ENCODE data around the gene NAGK.
A peak's percentile ranks its signal among the peaks of the same experiment; 100 is the strongest.
"Not testable (repeated sequence)": the region's sequence is repeated elsewhere in the genome, so short reads cannot be mapped to it uniquely, and the experiment has no call there.

NAGK gene

GRCh38 chr2:71089475-71089874, 21.0 kb downstream of the NAGK start:
- H3K9me3 ChIP-seq (ENCODE audit: insufficient read depth, low read depth, low read length); H3K36me3 ChIP-seq (ENCODE audit: insufficient read depth, low read length); H3K27me3 ChIP-seq (ENCODE audit: insufficient read depth, low read length); H3K27ac ChIP-seq (ENCODE audit: low read depth, low read length); H3K9ac ChIP-seq (ENCODE audit: low read depth, low read length); H3K4me3 ChIP-seq (ENCODE audit: low read length): not testable (repeated sequence)
- WGBS = 94% methylated on average over 14 of the region's 14 CpGs
- H3K4me1 ChIP-seq (ENCODE audit: insufficient read depth, low read length) = peaks cover 18% of the 10 kb centered on the region

DNA sequence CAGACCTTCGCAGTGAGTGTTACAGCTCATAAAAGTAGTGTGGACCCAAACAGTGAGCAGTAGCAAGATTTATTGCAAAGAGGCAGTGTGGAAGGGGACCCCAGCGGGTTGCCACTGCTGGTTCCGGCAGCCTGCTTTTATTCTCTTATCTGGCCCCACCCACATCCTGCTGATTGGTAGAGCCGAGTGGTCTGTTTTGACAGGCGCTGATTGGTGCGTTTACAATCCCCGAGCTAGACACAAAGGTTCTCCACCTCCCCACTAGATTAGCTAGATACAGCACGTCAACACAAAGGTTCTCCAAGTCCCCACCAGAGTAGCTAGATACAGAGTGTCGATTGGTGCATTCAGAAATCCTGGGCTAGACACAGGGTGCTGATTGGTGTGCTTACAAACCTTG, 23.4 kb downstream of the NAGK start:
- H3K9me3 ChIP-seq (ENCODE audit: insufficient read depth, low read depth, low read length); H3K27me3 ChIP-seq (ENCODE audit: insufficient read depth, low read length); H3K4me3 ChIP-seq (ENCODE audit: low read length); H3K4me1 ChIP-seq (ENCODE audit: insufficient read depth, low read length); H3K27ac ChIP-seq (ENCODE audit: low read depth, low read length); H3K36me3 ChIP-seq (ENCODE audit: insufficient read depth, low read length); H3K9ac ChIP-seq (ENCODE audit: low read depth, low read length): not testable (repeated sequence)
- 95% methylated on average over 9 of the region's 9 CpGs for WGBS

GRCh38 chr2:71092491-71093260, 24.2 kb downstream of the NAGK start:
- not testable (repeated sequence) for H3K9ac ChIP-seq (ENCODE audit: low read depth, low read length); H3K36me3 ChIP-seq (ENCODE audit: insufficient read depth, low read length); H3K4me1 ChIP-seq (ENCODE audit: insufficient read depth, low read length); H3K27me3 ChIP-seq (ENCODE audit: insufficient read depth, low read length); H3K27ac ChIP-seq (ENCODE audit: low read depth, low read length); H3K9me3 ChIP-seq (ENCODE audit: insufficient read depth, low read depth, low read length); H3K4me3 ChIP-seq (ENCODE audit: low read length)
- WGBS = 96% methylated on average over 33 of the region's 33 CpGs

GRCh38 chr2:71100195-71100964, 31.9 kb downstream of the NAGK start:
- H3K9me3 ChIP-seq (ENCODE audit: insufficient read depth, low read depth, low read length) = peaks cover 4% of the 10 kb centered on the region; the same call in 1 of the 2 replicates
- peaks cover 7% of the 10 kb centered on the region; the same call in 1 of the 2 replicates for H3K4me1 ChIP-seq (ENCODE audit: insufficient read depth, low read length)
- no peak overlapping the region for H3K4me3 ChIP-seq (ENCODE audit: low read length)
- WGBS = 8% methylated on average over 2 of the region's 3 CpGs
- H3K9ac ChIP-seq (ENCODE audit: low read depth, low read length) = no peak overlapping the region
- no peaks in the 10 kb centered on the region for H3K27me3 ChIP-seq (ENCODE audit: insufficient read depth, low read length)
- H3K36me3 ChIP-seq (ENCODE audit: insufficient read depth, low read length) = no peaks in the 10 kb centered on the region
- H3K27ac ChIP-seq (ENCODE audit: low read depth, low read length) = no peak overlapping the region

DNA sequence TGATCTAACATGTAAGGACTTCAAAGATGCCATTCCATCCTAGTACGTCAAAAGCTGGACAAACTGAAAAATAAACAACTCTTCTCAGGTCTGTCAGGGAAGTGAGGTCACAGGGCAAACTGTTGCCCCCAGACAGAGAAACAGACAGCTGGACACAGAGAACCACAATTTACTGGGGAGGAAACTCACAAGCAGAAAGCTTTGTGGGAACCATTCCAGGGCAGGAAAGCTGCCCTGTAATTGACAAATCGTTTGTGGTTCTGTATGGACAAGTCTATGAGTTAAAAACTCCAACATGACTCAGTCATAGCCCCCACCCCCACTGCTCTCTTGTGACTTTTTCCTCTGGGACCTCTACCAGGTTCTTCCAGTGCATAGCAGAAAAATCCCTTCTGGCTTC, 33.2 kb downstream of the NAGK start:
- H3K36me3 ChIP-seq (ENCODE audit: insufficient read depth, low read length) = no peaks in the 10 kb centered on the region
- H3K9me3 ChIP-seq (ENCODE audit: insufficient read depth, low read depth, low read length) = peaks cover 4% of the 10 kb centered on the region; the same call in 1 of the 2 replicates
- WGBS = 88% methylated on average over 2 of the region's 2 CpGs
- no peaks in the 10 kb centered on the region for H3K27me3 ChIP-seq (ENCODE audit: insufficient read depth, low read length)
- H3K9ac ChIP-seq (ENCODE audit: low read depth, low read length) = no peak overlapping the region
- H3K4me1 ChIP-seq (ENCODE audit: insufficient read depth, low read length) = peaks cover 7% of the 10 kb centered on the region; the same call in 1 of the 2 replicates
- H3K4me3 ChIP-seq (ENCODE audit: low read length) = no peak overlapping the region
- no peak overlapping the region for H3K27ac ChIP-seq (ENCODE audit: low read depth, low read length)

DNA sequence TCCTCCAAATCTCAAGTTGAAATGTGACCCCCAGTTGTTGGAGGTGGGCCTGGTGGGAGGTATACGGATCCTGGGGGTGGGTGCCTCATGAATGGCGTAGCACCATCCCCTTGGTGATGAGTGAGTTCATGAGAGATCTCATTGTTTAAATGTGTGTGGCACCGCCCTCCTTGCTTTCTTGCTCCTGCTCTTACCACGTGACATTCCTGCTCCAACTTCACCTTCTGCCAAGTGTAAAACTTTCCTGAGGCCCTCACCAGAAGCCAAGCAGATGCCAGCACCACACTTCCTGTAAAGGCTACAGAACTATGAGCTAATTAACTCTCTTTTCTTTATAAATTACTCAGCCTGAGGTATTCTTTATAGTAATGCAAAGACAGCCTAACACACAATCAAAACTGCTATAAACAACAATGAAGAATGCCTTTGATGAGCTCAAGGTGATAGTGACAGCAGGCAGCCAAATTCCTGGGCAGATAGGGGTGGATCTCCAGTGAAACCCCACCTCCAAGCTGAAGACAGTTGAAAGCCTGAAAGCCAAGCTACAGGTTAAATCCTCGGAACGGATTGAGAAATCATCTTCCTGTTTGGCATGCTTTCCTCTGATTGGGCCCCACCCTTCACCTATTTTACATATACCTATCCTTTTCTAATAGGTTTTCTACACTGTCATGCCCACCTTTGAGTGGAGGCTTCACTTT, 34.7 kb downstream of the NAGK start:
- Histone ChIP-seq H3K27ac (ENCODE audit: low read depth, low read length) (peak overlapping the region; percentile 52; the same call in 1 of the 2 replicates), H3K9me3 (ENCODE audit: insufficient read depth, low read depth, low read length) (peaks cover 4% of the 10 kb centered on the region; the same call in 1 of the 2 replicates), H3K36me3 (ENCODE audit: insufficient read depth, low read length) (no peaks in the 10 kb centered on the region), H3K4me3 (ENCODE audit: low read length) (no peak overlapping the region), H3K4me1 (ENCODE audit: insufficient read depth, low read length) (peaks cover 7% of the 10 kb centered on the region; the same call in 1 of the 2 replicates), H3K27me3 (ENCODE audit: insufficient read depth, low read length) (no peaks in the 10 kb centered on the region), H3K9ac (ENCODE audit: low read depth, low read length) (no peak overlapping the region)
- WGBS = 63% methylated on average over 6 of the region's 6 CpGs

GRCh38 chr2:71103809-71104208, 35.4 kb downstream of the NAGK start:
- H3K36me3 ChIP-seq (ENCODE audit: insufficient read depth, low read length) = peaks cover 5% of the 10 kb centered on the region; the same call in 1 of the 2 replicates
- 93% methylated on average over 5 of the region's 5 CpGs for WGBS
- no peak overlapping the region for H3K9ac ChIP-seq (ENCODE audit: low read depth, low read length)
- H3K27me3 ChIP-seq (ENCODE audit: insufficient read depth, low read length) = no peaks in the 10 kb centered on the region
- H3K27ac ChIP-seq (ENCODE audit: low read depth, low read length) = 0 out of 2 replicates have a peak overlapping the region, but pooled peaks have one; percentile 9
- H3K9me3 ChIP-seq (ENCODE audit: insufficient read depth, low read depth, low read length) = peaks cover 4% of the 10 kb centered on the region; the same call in 1 of the 2 replicates
- H3K4me1 ChIP-seq (ENCODE audit: insufficient read depth, low read length) = peaks cover 7% of the 10 kb centered on the region; the same call in 1 of the 2 replicates
- no peak overlapping the region for H3K4me3 ChIP-seq (ENCODE audit: low read length)

DNA sequence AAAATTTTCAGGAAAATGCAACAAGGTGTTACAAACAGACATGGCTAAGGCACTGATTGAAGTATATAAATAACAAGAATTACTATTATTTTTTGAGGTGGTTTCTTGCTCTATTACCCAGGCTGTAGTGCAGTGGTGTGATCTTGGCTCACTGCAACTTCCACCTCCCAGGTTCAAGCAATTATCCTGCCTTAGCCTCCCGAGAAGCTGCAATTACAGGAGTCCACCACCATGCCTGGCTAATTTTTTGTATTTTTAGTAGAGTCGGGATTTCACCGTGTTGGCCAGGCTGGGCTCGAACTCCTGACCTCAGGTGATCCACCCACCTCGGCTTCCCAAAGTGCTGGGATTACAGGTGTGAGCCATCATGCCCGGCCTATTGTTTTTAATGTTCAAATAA, 38.0 kb downstream of the NAGK start:
- not testable (repeated sequence) for H3K27me3 ChIP-seq (ENCODE audit: insufficient read depth, low read length); H3K9ac ChIP-seq (ENCODE audit: low read depth, low read length)
- 92% methylated on average over 6 of the region's 6 CpGs for WGBS

GRCh38 chr2:71108091-71108490, 39.6 kb downstream of the NAGK start:
- Histone ChIP-seq H3K27ac (ENCODE audit: low read depth, low read length) (no peak overlapping the region), H3K4me1 (ENCODE audit: insufficient read depth, low read length) (0 out of 2 replicates have a peak, but pooled peaks cover 1% of the 10 kb centered on the region), H3K27me3 (ENCODE audit: insufficient read depth, low read length) (no peaks in the 10 kb centered on the region), H3K36me3 (ENCODE audit: insufficient read depth, low read length) (peaks cover 29% of the 10 kb centered on the region), H3K9ac (ENCODE audit: low read depth, low read length) (no peak overlapping the region), H3K9me3 (ENCODE audit: insufficient read depth, low read depth, low read length) (peaks cover 4% of the 10 kb centered on the region; the same call in 1 of the 2 replicates), H3K4me3 (ENCODE audit: low read length) (no peak overlapping the region)
- WGBS = 98% methylated on average over 2 of the region's 2 CpGs

More for the DNA sequence above, 38.0 kb downstream of the NAGK start:
- not testable (repeated sequence) for H3K9me3 ChIP-seq (ENCODE audit: insufficient read depth, low read depth, low read length); H3K4me3 ChIP-seq (ENCODE audit: low read length); H3K27ac ChIP-seq (ENCODE audit: low read depth, low read length); H3K4me1 ChIP-seq (ENCODE audit: insufficient read depth, low read length)
- H3K36me3 ChIP-seq (ENCODE audit: insufficient read depth, low read length) = peaks cover 27% of the 10 kb centered on the region

DNA sequence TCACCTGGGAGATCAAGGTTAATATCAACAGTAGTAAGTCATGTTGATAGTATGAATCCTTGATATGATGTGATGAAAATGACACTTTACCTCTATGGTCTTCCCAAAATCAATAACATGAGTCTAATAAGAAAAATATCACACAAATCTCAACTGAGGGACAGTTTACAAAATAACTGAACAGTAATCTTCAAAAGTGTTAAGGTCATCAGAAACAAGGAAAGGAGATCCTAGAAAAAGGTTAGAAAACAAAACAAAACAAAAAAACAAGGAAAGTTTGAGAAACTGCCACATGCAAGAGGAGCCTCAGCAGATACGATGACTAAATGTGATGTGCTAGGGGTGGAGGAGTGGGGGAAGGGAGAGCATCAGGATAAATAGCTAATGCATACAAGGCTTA, 45.4 kb downstream of the NAGK start:
- H3K36me3 ChIP-seq (ENCODE audit: insufficient read depth, low read length) = peaks cover 46% of the 10 kb centered on the region

GRCh38 chr2:71117063-71117462, 48.6 kb downstream of the NAGK start:
- H3K36me3 ChIP-seq (ENCODE audit: insufficient read depth, low read length) = peaks cover 31% of the 10 kb centered on the region

More for the DNA sequence above, 45.4 kb downstream of the NAGK start:
- Histone ChIP-seq H3K4me1 (ENCODE audit: insufficient read depth, low read length) (no peaks in the 10 kb centered on the region), H3K27me3 (ENCODE audit: insufficient read depth, low read length) (no peaks in the 10 kb centered on the region), H3K27ac (ENCODE audit: low read depth, low read length) (no peak overlapping the region), H3K9me3 (ENCODE audit: insufficient read depth, low read depth, low read length) (no peaks in the 10 kb centered on the region), H3K4me3 (ENCODE audit: low read length) (no peak overlapping the region), H3K9ac (ENCODE audit: low read depth, low read length) (no peak overlapping the region)
- 95% methylated on average over 1 of the region's 1 CpG for WGBS

More at GRCh38 chr2:71117063-71117462, 48.6 kb downstream of the NAGK start:
- Histone ChIP-seq H3K4me3 (ENCODE audit: low read length) (no peak overlapping the region), H3K9me3 (ENCODE audit: insufficient read depth, low read depth, low read length) (no peaks in the 10 kb centered on the region), H3K4me1 (ENCODE audit: insufficient read depth, low read length) (no peaks in the 10 kb centered on the region), H3K27me3 (ENCODE audit: insufficient read depth, low read length) (no peaks in the 10 kb centered on the region), H3K27ac (ENCODE audit: low read depth, low read length) (no peak overlapping the region), H3K9ac (ENCODE audit: low read depth, low read length) (no peak overlapping the region)

All from HUES64 (cell line).